ENCODE results near the gene TMEM212.
"Not testable (repeated sequence)": the region's sequence is repeated elsewhere in the genome, so short reads cannot be mapped to it uniquely, and the experiment has no call there.

Gene TMEM212

GRCh38 chr3:171835116-171835515 lies 8.0 kb upstream of the TMEM212 start:
- no peak for DNase-seq

GRCh38 chr3:171835613-171836012 lies 7.5 kb upstream of the TMEM212 start:
- no peak for DNase-seq

GRCh38 chr3:171836855-171837254 lies 6.3 kb upstream of the TMEM212 start:
- DNase-seq, result no peak

GRCh38 chr3:171837698-171838097 lies 5.5 kb upstream of the TMEM212 start:
- no peak for DNase-seq

GRCh38 chr3:171838218-171838720 lies 4.9 kb upstream of the TMEM212 start:
- no peak for DNase-seq

GRCh38 chr3:171839270-171839669 lies 3.9 kb upstream of the TMEM212 start:
- no peak for DNase-seq

GRCh38 chr3:171840445-171840810 lies 2.7 kb upstream of the TMEM212 start:
- no peak for DNase-seq

- DNase-seq, result no peak
Observed at GRCh38 chr3:171840811-171841619, 2.1 kb upstream of the TMEM212 start.

GRCh38 chr3:171841620-171842000 lies 1.5 kb upstream of the TMEM212 start:
- no peak for DNase-seq

GRCh38 chr3:171844873-171845272 lies 1.7 kb downstream of the TMEM212 start:
- DNase-seq, result no peak

GRCh38 chr3:171845481-171846284 lies 2.5 kb downstream of the TMEM212 start:
- DNase-seq, result no peak

GRCh38 chr3:171846597-171846996 lies 3.4 kb downstream of the TMEM212 start:
- DNase-seq, result no peak

GRCh38 chr3:171847133-171847532 lies 4.0 kb downstream of the TMEM212 start:
- DNase-seq, result no peak

- no peak for DNase-seq
Observed at GRCh38 chr3:171847595-171848259, 4.6 kb downstream of the TMEM212 start.

- no peak for DNase-seq
Observed at GRCh38 chr3:171849617-171850319, 6.6 kb downstream of the TMEM212 start.

GRCh38 chr3:171850320-171850959 lies 7.3 kb downstream of the TMEM212 start:
- no peak for DNase-seq

GRCh38 chr3:171850960-171851659 lies 8.0 kb downstream of the TMEM212 start:
- DNase-seq, result no peak

GRCh38 chr3:171851660-171852058 lies 8.5 kb downstream of the TMEM212 start:
- DNase-seq, result no peak

GRCh38 chr3:171854649-171855305 lies 11.6 kb downstream of the TMEM212 start:
- no peak for DNase-seq

- DNase-seq, result not testable (repeated sequence)
Observed at GRCh38 chr3:171858770-171859169, 15.6 kb downstream of the TMEM212 start.

Measured in CD4-positive, alpha-beta T cell treated with Interleukin-4 for 4 hours (primary cell).